OCI-LY1 (cell line): ENCODE data around the gene FBXO11.

Experiments used
- EZH2 ChIP-seq: fragments of 200-600 bp; sonication (generic), shearing (Covaris generic); IDR thresholded peaks from 2 replicates; pipeline ENCODE4 v1.8.0; 2017; ENCODE audit warnings: borderline replicate concordance, mixed run types, mild to moderate bottlenecking, antibody characterized with exemption, low read length, moderate library complexity, mixed read lengths
- TF ChIP-seq, protein P1 (sequence below): fragments of 200-600 bp; sonication (generic), shearing (Covaris generic); IDR thresholded peaks from 2 replicates; pipeline ENCODE4 v1.5.1; 2017; ENCODE audit warnings: mild to moderate bottlenecking, antibody characterized with exemption, low read length, moderate library complexity, mixed read lengths

DNA sequence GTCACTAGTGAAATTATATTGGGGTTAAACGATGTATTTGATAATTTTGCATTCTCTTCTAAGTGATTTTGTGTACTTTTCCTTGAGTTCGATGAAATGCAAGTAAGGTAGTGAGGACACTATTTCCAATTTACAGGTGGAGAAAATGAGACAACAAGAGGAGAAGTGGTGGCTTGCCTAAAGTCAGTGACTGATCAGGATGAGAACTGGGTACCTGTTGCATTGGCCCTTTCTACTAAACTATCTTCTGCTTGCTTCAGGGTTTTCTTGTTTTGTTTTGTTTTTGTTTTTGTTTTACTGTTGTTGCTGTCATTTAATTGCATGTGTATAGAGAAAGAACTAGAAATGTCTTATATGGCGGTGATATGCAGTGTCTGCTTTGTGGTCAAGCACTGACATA is 31.4 kb upstream of the FBXO11 start:
- TF ChIP-seq, protein P1, sequence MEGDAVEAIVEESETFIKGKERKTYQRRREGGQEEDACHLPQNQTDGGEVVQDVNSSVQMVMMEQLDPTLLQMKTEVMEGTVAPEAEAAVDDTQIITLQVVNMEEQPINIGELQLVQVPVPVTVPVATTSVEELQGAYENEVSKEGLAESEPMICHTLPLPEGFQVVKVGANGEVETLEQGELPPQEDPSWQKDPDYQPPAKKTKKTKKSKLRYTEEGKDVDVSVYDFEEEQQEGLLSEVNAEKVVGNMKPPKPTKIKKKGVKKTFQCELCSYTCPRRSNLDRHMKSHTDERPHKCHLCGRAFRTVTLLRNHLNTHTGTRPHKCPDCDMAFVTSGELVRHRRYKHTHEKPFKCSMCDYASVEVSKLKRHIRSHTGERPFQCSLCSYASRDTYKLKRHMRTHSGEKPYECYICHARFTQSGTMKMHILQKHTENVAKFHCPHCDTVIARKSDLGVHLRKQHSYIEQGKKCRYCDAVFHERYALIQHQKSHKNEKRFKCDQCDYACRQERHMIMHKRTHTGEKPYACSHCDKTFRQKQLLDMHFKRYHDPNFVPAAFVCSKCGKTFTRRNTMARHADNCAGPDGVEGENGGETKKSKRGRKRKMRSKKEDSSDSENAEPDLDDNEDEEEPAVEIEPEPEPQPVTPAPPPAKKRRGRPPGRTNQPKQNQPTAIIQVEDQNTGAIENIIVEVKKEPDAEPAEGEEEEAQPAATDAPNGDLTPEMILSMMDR = no peak
- no peak for TF ChIP-seq EZH2
